T-helper 1 cell (primary cell): Measurements from ENCODE around the gene LAMB3.
A peak's percentile ranks its signal among the peaks of the same experiment; 100 is the strongest.

Source experiments
- DNase-seq, 5 donors: peaks; one replicate each; pipeline ENCODE4 v3.0.0-alpha.2; 2012 to 2020

Gene LAMB3

GRCh38 chr1:209661071-209661470, 8.8 kb upstream of the LAMB3 start:
- DNase-seq: no peak

- DNase-seq: peak in 1 of 5 donors; percentile 36
Observed at GRCh38 chr1:209659909-209660308, 7.7 kb upstream of the LAMB3 start.

- no peak for DNase-seq
Observed at GRCh38 chr1:209657918-209658317, 5.7 kb upstream of the LAMB3 start.

GRCh38 chr1:209657140-209657879, 5.1 kb upstream of the LAMB3 start:
- no peak for DNase-seq

GRCh38 chr1:209655411-209656231, 3.4 kb upstream of the LAMB3 start:
- DNase-seq: no peak

- DNase-seq: no peak
Observed at GRCh38 chr1:209653915-209654351, 1.7 kb upstream of the LAMB3 start.

- DNase-seq: no peak
Observed at GRCh38 chr1:209652873-209653401, 712 bp upstream of the LAMB3 start.

GRCh38 chr1:209651138-209651587, 1.1 kb downstream of the LAMB3 start:
- peak in 2 of 5 donors; percentile 21 to 84 for DNase-seq

- no peak for DNase-seq
Observed at GRCh38 chr1:209650454-209650853, 1.8 kb downstream of the LAMB3 start.

- DNase-seq: no peak
Observed at GRCh38 chr1:209648931-209649776, 3.1 kb downstream of the LAMB3 start.

- DNase-seq: no peak
Observed at GRCh38 chr1:209648346-209648745, 3.9 kb downstream of the LAMB3 start.

- DNase-seq: no peak
Observed at GRCh38 chr1:209647156-209647555, 5.1 kb downstream of the LAMB3 start.

- no peak for DNase-seq
Observed at GRCh38 chr1:209646558-209646957, 5.7 kb downstream of the LAMB3 start.

GRCh38 chr1:209645574-209646452, 6.4 kb downstream of the LAMB3 start:
- DNase-seq: no peak

GRCh38 chr1:209643285-209644020, 8.8 kb downstream of the LAMB3 start:
- no peak for DNase-seq

GRCh38 chr1:209642816-209643215, 9.4 kb downstream of the LAMB3 start:
- DNase-seq: no peak

- no peak for DNase-seq
Observed at GRCh38 chr1:209641832-209642172, 10.4 kb downstream of the LAMB3 start.

GRCh38 chr1:209635850-209636249, 16.4 kb downstream of the LAMB3 start:
- no peak for DNase-seq

GRCh38 chr1:209634005-209634737, 18.1 kb downstream of the LAMB3 start:
- DNase-seq: no peak

GRCh38 chr1:209633335-209633997, 18.8 kb downstream of the LAMB3 start:
- DNase-seq: no peak
